OCI-LY3 (cell line): Measurements from ENCODE around the gene CUTC.

ENCODE experiments used
- EZH2phosphoT487 ChIP-seq: fragments of 200-600 bp; shearing (Covaris generic); IDR thresholded peaks from 2 replicates; pipeline ENCODE4 v1.6.1; 2018; ENCODE audit warnings: antibody characterized with exemption, mixed run types, low read depth
- TF ChIP-seq, protein P1 (sequence below): fragments of 200-600, 300-600 bp; sonication (generic); IDR thresholded peaks from 2 replicates; pipeline ENCODE4 v1.5.1; 2014; ENCODE audit warnings: antibody characterized with exemption, low read length, low read depth

DNA sequence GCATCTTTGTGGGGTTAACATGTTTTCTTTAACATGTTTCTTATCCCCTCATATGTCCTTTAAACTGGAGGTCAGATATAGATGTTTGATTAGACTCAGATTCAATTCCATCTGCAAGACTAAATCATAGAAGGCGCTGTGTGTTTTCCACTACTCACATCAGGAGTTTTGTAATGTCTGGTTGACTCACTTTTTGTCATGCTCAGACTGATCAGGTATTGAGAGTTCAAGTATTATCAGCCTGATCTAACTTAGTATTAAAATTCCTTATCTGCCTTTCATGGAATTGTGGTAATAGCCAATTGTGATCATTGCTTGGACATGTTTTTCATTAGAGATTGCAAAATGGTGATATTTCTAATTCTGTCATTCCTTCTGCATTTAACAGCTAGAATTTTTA, 42.6 kb upstream of the CUTC start:
- TF ChIP-seq, protein P1, sequence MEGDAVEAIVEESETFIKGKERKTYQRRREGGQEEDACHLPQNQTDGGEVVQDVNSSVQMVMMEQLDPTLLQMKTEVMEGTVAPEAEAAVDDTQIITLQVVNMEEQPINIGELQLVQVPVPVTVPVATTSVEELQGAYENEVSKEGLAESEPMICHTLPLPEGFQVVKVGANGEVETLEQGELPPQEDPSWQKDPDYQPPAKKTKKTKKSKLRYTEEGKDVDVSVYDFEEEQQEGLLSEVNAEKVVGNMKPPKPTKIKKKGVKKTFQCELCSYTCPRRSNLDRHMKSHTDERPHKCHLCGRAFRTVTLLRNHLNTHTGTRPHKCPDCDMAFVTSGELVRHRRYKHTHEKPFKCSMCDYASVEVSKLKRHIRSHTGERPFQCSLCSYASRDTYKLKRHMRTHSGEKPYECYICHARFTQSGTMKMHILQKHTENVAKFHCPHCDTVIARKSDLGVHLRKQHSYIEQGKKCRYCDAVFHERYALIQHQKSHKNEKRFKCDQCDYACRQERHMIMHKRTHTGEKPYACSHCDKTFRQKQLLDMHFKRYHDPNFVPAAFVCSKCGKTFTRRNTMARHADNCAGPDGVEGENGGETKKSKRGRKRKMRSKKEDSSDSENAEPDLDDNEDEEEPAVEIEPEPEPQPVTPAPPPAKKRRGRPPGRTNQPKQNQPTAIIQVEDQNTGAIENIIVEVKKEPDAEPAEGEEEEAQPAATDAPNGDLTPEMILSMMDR = no peak
- TF ChIP-seq EZH2phosphoT487 = no peak
